ENCODE results near the gene MYH7.

The MYH7 gene

GRCh38 chr14:23373041-23373440 lies 62.4 kb downstream of the MYH7 start:
- H3K27me3 Mint-ChIP-seq, result peaks cover 4% of the 10 kb centered on the region
- no peaks in the 10 kb centered on the region for H3K9me3 Mint-ChIP-seq
- H3K4me3 Mint-ChIP-seq, result no peak overlapping the region
- no peak for DNase-seq
- no peaks in the 10 kb centered on the region for H3K4me1 Mint-ChIP-seq (ENCODE audit: low read depth)
- no peak overlapping the region for H3K27ac Mint-ChIP-seq
- H3K36me3 Mint-ChIP-seq (ENCODE audit: low read depth), result no peaks in the 10 kb centered on the region

DNA sequence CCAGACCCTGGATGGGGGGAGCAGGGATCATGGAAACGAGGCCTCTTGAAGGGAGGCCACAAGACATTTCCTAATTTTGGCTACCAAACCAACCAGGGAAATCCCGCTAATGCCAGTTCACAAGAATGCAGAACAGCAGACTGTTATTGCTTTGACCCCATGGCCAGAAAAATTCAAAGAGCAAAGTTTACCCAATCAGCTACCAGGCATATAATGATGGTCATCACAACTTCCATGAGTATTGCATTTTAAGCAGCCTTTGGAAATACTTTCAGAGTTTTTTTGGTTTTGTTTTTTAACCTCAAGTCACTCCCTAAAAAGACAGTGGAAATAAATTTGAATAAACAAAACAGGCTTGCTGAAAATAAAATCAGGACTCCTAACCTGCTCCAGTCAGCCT lies 63.0 kb downstream of the MYH7 start, which contains the start of gene IL25:
TSS of gene IL25 (plus strand) at position 301 of the 400 bp plus-strand sequence.
- no peak for DNase-seq
- Mint-ChIP-seq H3K36me3 (ENCODE audit: low read depth) (no peaks in the 10 kb centered on the region), H3K4me1 (ENCODE audit: low read depth) (no peaks in the 10 kb centered on the region), H3K27ac (no peak within 1 kb of the TSS), H3K9me3 (no peaks in the 10 kb centered on the region), H3K27me3 (peaks cover 9% of the 10 kb centered on the region), H3K4me3 (no peak within 1 kb of the TSS)

DNA sequence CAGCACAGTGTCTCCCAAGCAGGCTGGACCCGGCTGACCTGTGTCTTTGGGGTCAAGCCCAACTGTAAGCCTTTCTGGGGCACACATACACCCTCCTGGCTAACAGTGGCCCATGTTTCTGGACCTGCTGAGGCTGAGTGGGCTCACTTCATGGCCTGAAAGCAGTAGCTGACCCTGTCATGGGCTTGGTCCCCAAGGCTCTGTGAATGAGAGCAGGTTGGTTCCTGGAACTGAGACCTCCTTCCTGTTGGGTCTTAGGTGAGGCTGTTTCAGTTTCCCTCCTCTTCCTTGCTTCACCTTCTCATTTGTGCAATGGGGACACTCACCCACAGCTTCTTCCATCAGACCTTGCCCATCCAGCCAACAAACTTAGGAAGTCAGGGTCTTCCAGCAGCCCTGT lies 63.6 kb downstream of the MYH7 start:
- DNase-seq, result no peak
- H3K4me1 Mint-ChIP-seq (ENCODE audit: low read depth), result no peaks in the 10 kb centered on the region
- no peaks in the 10 kb centered on the region for H3K36me3 Mint-ChIP-seq (ENCODE audit: low read depth)
- H3K4me3 Mint-ChIP-seq, result no peak overlapping the region
- H3K27ac Mint-ChIP-seq, result no peak overlapping the region
- H3K9me3 Mint-ChIP-seq, result no peaks in the 10 kb centered on the region
- peaks cover 15% of the 10 kb centered on the region for H3K27me3 Mint-ChIP-seq

DNA sequence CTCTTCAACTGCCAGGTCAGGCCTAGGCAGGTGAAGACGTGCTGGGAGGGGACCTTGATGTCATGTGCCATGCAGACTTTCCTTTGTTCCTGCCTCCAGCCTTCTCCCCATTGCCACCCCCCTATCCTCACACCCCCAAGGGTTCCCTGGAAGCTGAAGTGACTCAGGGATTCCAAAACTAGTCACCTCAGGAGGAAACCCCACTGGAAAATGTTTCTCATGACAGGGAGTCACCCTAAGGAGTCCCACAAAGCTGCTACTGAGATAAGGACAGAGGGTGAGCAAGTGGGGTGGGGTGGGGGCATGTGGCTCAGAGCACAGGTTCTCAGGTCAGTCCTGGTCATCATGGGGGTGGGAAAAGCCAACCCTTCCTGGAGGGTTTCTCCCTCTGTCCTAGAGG lies 65.2 kb downstream of the MYH7 start:
- no peak for DNase-seq
- Mint-ChIP-seq H3K9me3 (no peaks in the 10 kb centered on the region), H3K36me3 (ENCODE audit: low read depth) (no peaks in the 10 kb centered on the region), H3K27ac (no peak overlapping the region), H3K27me3 (peaks cover 20% of the 10 kb centered on the region), H3K4me3 (no peak overlapping the region), H3K4me1 (ENCODE audit: low read depth) (no peaks in the 10 kb centered on the region)

GRCh38 chr14:23366426-23366921 lies 69.0 kb downstream of the MYH7 start:
- DNase-seq, result no peak
- Mint-ChIP-seq H3K4me1 (ENCODE audit: low read depth) (peaks cover 3% of the 10 kb centered on the region), H3K36me3 (ENCODE audit: low read depth) (no peaks in the 10 kb centered on the region), H3K27ac (no peak overlapping the region), H3K27me3 (peaks cover 41% of the 10 kb centered on the region), H3K4me3 (no peak overlapping the region), H3K9me3 (no peaks in the 10 kb centered on the region)

GRCh38 chr14:23365732-23366425 lies 69.6 kb downstream of the MYH7 start:
- no peak overlapping the region for H3K27ac Mint-ChIP-seq
- H3K9me3 Mint-ChIP-seq, result no peaks in the 10 kb centered on the region
- no peak overlapping the region for H3K4me3 Mint-ChIP-seq
- no peak for DNase-seq
- H3K36me3 Mint-ChIP-seq (ENCODE audit: low read depth), result no peaks in the 10 kb centered on the region
- H3K27me3 Mint-ChIP-seq, result peaks cover 41% of the 10 kb centered on the region
- peaks cover 3% of the 10 kb centered on the region for H3K4me1 Mint-ChIP-seq (ENCODE audit: low read depth)

DNA sequence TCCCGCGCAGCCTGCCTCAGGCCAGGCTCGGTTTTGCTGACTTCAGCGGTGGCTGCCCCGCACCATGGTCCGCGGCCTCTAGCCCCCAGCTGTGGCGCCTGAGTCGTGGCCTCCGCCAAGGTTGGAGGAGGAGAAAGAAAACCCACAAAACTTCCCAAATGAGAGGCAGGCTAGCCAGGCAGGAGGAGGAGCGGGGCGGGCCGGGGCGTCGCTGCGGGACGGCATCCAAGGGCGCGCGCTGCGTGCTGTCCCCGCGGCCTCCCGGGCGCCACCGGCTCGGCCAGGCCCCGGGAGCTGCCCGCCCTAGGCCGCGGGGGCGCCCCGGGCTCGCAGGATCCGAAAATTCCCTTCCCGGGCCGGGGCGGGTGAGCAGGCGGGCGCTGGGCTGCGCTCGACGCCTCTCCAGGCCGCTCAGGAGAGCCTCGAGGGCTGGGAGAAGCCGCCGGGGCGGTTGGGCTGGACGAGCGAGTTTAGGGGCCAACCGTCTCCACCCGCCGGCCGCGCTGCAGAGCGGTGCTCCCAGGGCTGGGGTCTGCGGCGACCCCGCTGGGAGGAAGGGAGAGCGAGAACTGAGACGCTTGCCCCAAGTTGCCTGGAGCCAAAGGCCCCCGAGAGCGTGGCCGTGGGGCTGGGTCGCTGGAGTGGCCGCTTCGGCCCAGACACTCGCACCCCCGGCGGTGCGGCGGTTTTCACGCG lies 70.3 kb downstream of the MYH7 start, which contains the start of gene EFS:
TSS of gene EFS (minus strand) at position 137 of the 696 bp plus-strand sequence. CDS start 147 bp downstream, outside the sequence.
- Mint-ChIP-seq H3K27ac (no peak within 1 kb of the TSS), H3K4me1 (ENCODE audit: low read depth) (peaks cover 3% of the 10 kb centered on the region), H3K36me3 (ENCODE audit: low read depth) (no peaks in the 10 kb centered on the region), H3K9me3 (no peaks in the 10 kb centered on the region), H3K4me3 (no peak within 1 kb of the TSS), H3K27me3 (peaks cover 41% of the 10 kb centered on the region)
- DNase-seq, result no peak

DNA sequence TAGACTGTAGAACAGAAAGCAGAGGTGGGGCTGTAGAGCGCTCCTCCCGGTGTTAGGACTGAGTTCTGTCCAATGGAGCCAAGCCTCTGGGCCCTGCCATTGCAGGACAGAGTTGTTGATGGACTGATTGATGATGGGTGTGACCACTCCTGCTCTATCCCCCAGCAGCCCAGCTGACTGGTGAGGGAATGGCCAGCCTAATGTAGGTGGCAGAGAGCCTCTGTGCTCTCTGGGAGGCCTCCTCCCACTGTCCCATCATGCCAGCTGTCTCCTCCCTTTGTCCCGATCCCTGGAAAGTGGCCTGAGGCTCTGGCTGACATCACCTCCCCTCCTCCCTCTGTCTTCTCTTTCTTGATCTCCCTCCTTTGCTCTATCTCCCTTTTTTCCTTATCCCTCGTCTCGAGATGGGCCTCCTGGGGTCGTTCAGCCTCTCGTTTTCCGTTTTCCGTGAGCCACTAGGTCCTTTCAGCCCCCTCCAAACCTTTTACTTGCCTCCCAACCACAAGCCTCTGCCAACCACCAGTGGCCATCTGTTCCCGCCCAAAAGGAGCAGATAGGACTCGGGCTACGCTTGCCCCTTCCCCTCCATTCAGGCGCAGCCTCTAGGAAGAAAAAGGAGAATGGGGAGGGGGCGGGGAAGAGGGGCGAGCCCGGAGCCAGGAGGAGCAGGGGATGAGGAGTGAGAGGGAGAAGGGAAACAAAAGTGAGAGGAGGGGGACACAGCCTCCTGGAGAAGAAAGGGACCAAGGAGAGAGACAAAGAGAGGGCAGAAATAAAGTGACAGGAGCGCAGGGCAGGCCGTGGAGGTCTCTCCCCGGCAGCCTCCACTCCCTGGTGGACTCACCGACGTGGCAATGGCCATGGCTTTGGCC lies 71.1 kb downstream of the MYH7 start:
- Mint-ChIP-seq H3K9me3 (no peaks in the 10 kb centered on the region), H3K27me3 (peaks cover 41% of the 10 kb centered on the region), H3K4me1 (ENCODE audit: low read depth) (peaks cover 3% of the 10 kb centered on the region), H3K4me3 (no peak overlapping the region), H3K27ac (no peak overlapping the region), H3K36me3 (ENCODE audit: low read depth) (no peaks in the 10 kb centered on the region)
- no peak for DNase-seq

Measured in activated T-cell treated with anti-CD3 and anti-CD28 coated beads, Interleukin-2, amount 50 U/mL, for 24 hours (primary cell).